SH-SY5Y (cell line): ENCODE data around the gene SHD.

Experiments
- GATA2 ChIP-seq: IDR thresholded peaks from 2 replicates; pipeline ENCODE4 v1.6.1; 2011; ENCODE audit warnings: mild to moderate bottlenecking, low read depth, low read length
- GATA3 ChIP-seq: IDR thresholded peaks from 2 replicates; pipeline ENCODE4 v1.6.1; 2011; ENCODE audit warnings: low read depth, mild to moderate bottlenecking, low read length, moderate library complexity

DNA sequence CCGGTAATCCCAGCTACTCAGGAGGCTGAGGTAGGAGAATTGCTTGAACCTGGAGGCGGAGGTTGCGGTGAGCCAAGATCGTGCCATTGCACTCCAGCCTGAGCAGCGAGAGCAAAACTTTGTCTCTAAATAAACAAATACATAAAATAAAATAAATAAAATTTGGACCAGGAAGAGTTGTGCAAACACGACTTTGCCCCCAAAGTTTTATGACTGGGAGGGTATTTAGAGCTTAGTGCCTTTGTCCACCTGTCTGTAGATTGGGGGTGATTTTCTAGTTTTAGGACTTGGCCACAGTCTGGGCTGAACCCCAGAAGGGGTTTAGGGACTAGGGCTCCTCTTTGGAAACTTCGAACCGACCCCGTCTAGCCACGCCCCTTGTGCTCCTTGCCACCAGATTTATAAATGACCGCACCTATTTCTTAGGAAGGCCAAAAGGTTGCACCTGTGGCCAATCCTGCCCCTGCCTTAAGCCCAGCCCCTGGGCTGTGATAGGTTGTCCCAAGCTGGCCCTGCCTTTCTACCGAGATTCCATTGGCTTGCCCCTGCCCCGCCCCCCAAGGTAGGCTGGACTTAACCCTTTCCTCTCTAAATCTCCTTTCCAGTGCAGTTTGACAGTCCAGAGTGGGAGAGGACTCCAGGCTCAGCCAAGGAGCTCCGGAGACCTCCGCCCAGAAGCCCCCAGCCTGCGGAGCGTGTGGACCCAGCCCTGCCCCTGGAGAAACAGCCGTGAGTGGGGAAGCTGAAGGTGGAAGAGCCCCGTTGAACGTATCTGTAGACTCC, 5.3 kb downstream of the SHD start:
- no peak for TF ChIP-seq GATA2
- TF ChIP-seq GATA3: no peak
